OCI-LY7 (cell line): ENCODE results near the gene TNS1. TPM values are rescaled to one million over a fixed set of nuclear protein-coding genes. Genes with fewer than 3 reads are reported as not detected.

Source experiments
- BruUV-seq: library from RNA; stranded (reverse); fragments of 400-500 nt; replicated peaks from 2 replicates; lab custom pipeline; 2021; lab: Mats Ljungman, UMichigan
- CTCF ChIA-PET: fragments of 300-600 bp; sonication (Branson Sonifier 250); formaldehyde crosslinking; loops from one replicate; lab custom pipeline; 2022; ENCODE audit warnings: antibody characterized with exemption; ENCODE audit not compliant: unreplicated experiment; lab: Charles Lee
- POLR2A ChIA-PET: fragments of 300-600 bp; sonication (Branson Sonifier 250); formaldehyde crosslinking; loops from one replicate; lab custom pipeline; 2022; ENCODE audit warnings: antibody characterized with exemption; lab: Charles Lee
- DNase-seq: peaks from one replicate; pipeline ENCODE4 v3.0.0-alpha.2; 2015; ENCODE audit warnings: low spot score
- H2AFZ ChIP-seq: fragments of 200-600 bp; sonication (generic), shearing (Covaris generic); 2 replicates; pipeline ENCODE4 v1.6.1; 2014; ENCODE audit warnings: mild to moderate bottlenecking, antibody characterized with exemption, low read length, moderate library complexity
- H3K27ac ChIP-seq: fragments of 200-600 bp; sonication (generic); 2 replicates; pipeline ENCODE4 v1.5.1; 2014; ENCODE audit warnings: mixed run types, low read depth, mild to moderate bottlenecking, moderate library complexity, low read length, inconsistent platforms; ENCODE audit not compliant: poor library complexity, severe bottlenecking
- H3K36me3 ChIP-seq: fragments of 200-600 bp; sonication (generic); 2 replicates; pipeline ENCODE4 v1.6.1; 2014; ENCODE audit warnings: mild to moderate bottlenecking, antibody characterized with exemption, low read length, moderate library complexity, mixed read lengths; ENCODE audit not compliant: insufficient read depth
- H3K4me1 ChIP-seq: fragments of 200-600 bp; sonication (generic); 2 replicates; pipeline ENCODE4 v1.5.1; 2014; ENCODE audit warnings: mild to moderate bottlenecking, low read length; ENCODE audit not compliant: insufficient read depth, poor library complexity, severe bottlenecking
- H3K4me2 ChIP-seq: fragments of 200-600 bp; sonication (generic); 2 replicates; pipeline ENCODE4 v1.6.1; 2014; ENCODE audit warnings: mild to moderate bottlenecking, low read length
- H3K4me3 ChIP-seq: fragments of 200-600 bp; sonication (generic); 2 replicates; pipeline ENCODE4 v1.5.1; 2014; ENCODE audit warnings: mild to moderate bottlenecking, low read depth, low read length; ENCODE audit not compliant: poor library complexity, severe bottlenecking
- H3K79me2 ChIP-seq: fragments of 200-600 bp; sonication (generic); 2 replicates; pipeline ENCODE4 v1.6.1; 2016; ENCODE audit warnings: low read depth, mild to moderate bottlenecking, low read length, moderate library complexity, mixed read lengths; ENCODE audit not compliant: insufficient read depth
- H3K9me2 ChIP-seq: fragments of 200-600 bp; sonication (generic); 2 replicates; pipeline ENCODE4 v1.6.1; 2016; ENCODE audit warnings: mild to moderate bottlenecking, low read length, mixed read lengths; ENCODE audit not compliant: insufficient read depth
- H3K9me3 ChIP-seq: fragments of 200-600 bp; sonication (generic); 2 replicates; pipeline ENCODE4 v1.6.1; 2014; ENCODE audit warnings: mild to moderate bottlenecking, mixed run types, low read length, mixed read lengths
- H4K20me1 ChIP-seq: fragments of 200-600 bp; sonication (generic); 2 replicates; pipeline ENCODE4 v1.6.1; 2014; ENCODE audit warnings: mild to moderate bottlenecking, antibody characterized with exemption, low read length, moderate library complexity, mixed read lengths; ENCODE audit not compliant: insufficient read depth
- EZH2phosphoT487 ChIP-seq: fragments of 200-600 bp; sonication (generic); IDR thresholded peaks from 2 replicates; pipeline ENCODE4 v1.6.1; 2018; ENCODE audit warnings: low read depth, borderline replicate concordance, mild to moderate bottlenecking, mixed run types, antibody characterized with exemption, low read length, moderate library complexity, mixed read lengths
- intact Hi-C: fragments of 100-400 bp; cut with micrococcal nuclease; formaldehyde crosslinking; loops from one replicate; pipeline ENCODE4 v1.10.0; 2022; ENCODE audit not compliant: unreplicated experiment
- total RNA-seq, 2 experiments: library from RNA; depleted of rRNA in 1 of 2; stranded (reverse); fragments of >200 nt in 1 of 2; shearing (Covaris generic) in 1 of 2; gene quantifications; 2 replicates each; pipeline ENCODE4 v1.2.3, GENCODE V29; 2014 to 2022
- TF ChIP-seq, protein P1 (sequence below): fragments of 200-600 bp; sonication (generic); conservative IDR thresholded peaks from 2 replicates; pipeline ENCODE4 v1.5.1; 2014; ENCODE audit warnings: mild to moderate bottlenecking, antibody characterized with exemption, low read length, moderate library complexity, mixed read lengths

Gene TNS1
- total RNA-seq, 2 experiments from 2014 or later, result not detected

DNA sequence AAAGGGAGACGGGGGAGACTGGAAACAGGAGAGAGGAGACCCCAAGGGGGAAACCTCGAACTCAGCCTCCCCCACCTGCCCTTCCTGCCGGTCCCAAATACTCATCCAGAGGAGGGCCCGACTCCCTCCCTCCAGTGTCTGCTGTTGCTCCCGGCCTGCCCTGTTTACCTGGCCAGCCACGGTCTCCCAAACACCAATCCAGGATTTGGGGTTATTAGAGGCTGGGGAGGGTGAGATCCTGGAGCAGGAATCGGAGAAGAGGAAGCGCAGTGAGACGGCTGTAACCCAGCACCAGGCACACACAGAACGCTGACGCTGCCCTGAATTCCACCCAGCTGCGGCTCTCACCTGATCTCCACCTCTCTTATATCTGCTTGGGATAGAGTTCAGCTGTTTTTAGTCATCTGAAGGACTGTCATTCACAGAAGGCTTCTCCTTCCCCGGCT, 213.0 kb downstream of the TNS1 start:
- Histone ChIP-seq H3K4me3 (no peak overlapping the region), H3K4me2 (no peak overlapping the region; the same call in 1 of the 2 replicates), H3K79me2 (no peaks in the 10 kb centered on the region), H3K4me1 (no peaks in the 10 kb centered on the region), H3K36me3 (no peaks in the 10 kb centered on the region), H3K9me3 (no peaks in the 10 kb centered on the region), H4K20me1 (no peaks in the 10 kb centered on the region), H3K27ac (no peak overlapping the region), H3K9me2 (no peaks in the 10 kb centered on the region), H2AFZ (peak overlapping the region; percentile 6; the same call in 1 of the 2 replicates)
- ChIA-PET CTCF (interaction anchor here (1.6 kb wide), 1 partner anchor 97 kb away, joined by 4 read pairs; no protein-coding TSS in a partner anchor), POLR2A (interaction anchor here (0.5 kb wide), 1 partner anchor 1454 kb away, joined by 3 read pairs; no protein-coding TSS in a partner anchor)
- DNase-seq, result no peak
- intact Hi-C loops, result loop anchor here (1.0 to 2.0 kb wide), 3 partner anchors 97 to 279 kb away; partner anchors contain the start of gene RUFY4
- no TSS peak for BruUV-seq
- TF ChIP-seq EZH2phosphoT487, result no peak
- TF ChIP-seq, protein P1, sequence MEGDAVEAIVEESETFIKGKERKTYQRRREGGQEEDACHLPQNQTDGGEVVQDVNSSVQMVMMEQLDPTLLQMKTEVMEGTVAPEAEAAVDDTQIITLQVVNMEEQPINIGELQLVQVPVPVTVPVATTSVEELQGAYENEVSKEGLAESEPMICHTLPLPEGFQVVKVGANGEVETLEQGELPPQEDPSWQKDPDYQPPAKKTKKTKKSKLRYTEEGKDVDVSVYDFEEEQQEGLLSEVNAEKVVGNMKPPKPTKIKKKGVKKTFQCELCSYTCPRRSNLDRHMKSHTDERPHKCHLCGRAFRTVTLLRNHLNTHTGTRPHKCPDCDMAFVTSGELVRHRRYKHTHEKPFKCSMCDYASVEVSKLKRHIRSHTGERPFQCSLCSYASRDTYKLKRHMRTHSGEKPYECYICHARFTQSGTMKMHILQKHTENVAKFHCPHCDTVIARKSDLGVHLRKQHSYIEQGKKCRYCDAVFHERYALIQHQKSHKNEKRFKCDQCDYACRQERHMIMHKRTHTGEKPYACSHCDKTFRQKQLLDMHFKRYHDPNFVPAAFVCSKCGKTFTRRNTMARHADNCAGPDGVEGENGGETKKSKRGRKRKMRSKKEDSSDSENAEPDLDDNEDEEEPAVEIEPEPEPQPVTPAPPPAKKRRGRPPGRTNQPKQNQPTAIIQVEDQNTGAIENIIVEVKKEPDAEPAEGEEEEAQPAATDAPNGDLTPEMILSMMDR, result no peak

GRCh38 chr2:217789003-217789735, 213.6 kb downstream of the TNS1 start:
- Histone ChIP-seq H3K9me2 (no peaks in the 10 kb centered on the region), H3K27ac (no peak overlapping the region), H4K20me1 (no peaks in the 10 kb centered on the region), H3K4me3 (no peak overlapping the region), H3K4me1 (no peaks in the 10 kb centered on the region), H3K4me2 (no peak overlapping the region), H3K79me2 (no peaks in the 10 kb centered on the region), H3K9me3 (no peaks in the 10 kb centered on the region), H2AFZ (no peak overlapping the region), H3K36me3 (no peaks in the 10 kb centered on the region)
- TF ChIP-seq, protein P1, result peak; percentile 96
- no peak for TF ChIP-seq EZH2phosphoT487
- BruUV-seq, result no TSS peak
- ChIA-PET CTCF (interaction anchor here (1.6 kb wide), 1 partner anchor 98 kb away, joined by 4 read pairs; no protein-coding TSS in a partner anchor), POLR2A (interaction anchor here (0.5 kb wide), 1 partner anchor 1453 kb away, joined by 3 read pairs; no protein-coding TSS in a partner anchor)
- DNase-seq, result peak; percentile 49
- intact Hi-C loops, result loop anchor here (1.0 to 2.0 kb wide), 3 partner anchors 97 to 280 kb away; partner anchors contain the start of gene RUFY4

DNA sequence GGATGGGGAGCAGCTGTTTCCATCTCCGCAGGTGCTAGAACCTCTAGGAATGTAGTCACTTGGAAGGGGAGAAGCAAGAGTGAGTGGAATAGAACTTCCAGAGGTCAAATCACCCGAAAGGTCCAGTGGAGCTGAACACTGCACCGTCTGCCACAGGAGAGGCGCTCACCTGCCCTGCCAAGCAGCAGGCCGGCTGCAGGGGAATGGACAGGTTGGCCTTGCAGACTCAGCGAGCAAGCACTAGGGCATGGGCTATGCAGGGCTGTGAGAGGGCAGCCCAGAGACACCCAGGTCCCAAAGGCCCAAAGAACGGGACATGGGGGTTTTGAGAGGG, 214.2 kb downstream of the TNS1 start:
- H3K36me3 ChIP-seq, result no peaks in the 10 kb centered on the region
- H3K4me3 ChIP-seq, result no peak overlapping the region
- intact Hi-C loops, result loop anchor here (1.0 to 2.0 kb wide), 3 partner anchors 98 to 280 kb away; partner anchors contain the start of gene RUFY4
- H3K4me2 ChIP-seq, result no peak overlapping the region
- no peak overlapping the region for H3K27ac ChIP-seq
- no peaks in the 10 kb centered on the region for H3K9me2 ChIP-seq
- no TSS peak for BruUV-seq
- TF ChIP-seq, protein P1, result no peak
- no peak for TF ChIP-seq EZH2phosphoT487
- no peak overlapping the region for H2AFZ ChIP-seq
- ChIA-PET POLR2A (no interaction called here), CTCF (interaction anchor here (1.6 kb wide), 1 partner anchor 98 kb away, joined by 4 read pairs; no protein-coding TSS in a partner anchor)
- DNase-seq, result no peak
- H3K9me3 ChIP-seq, result no peaks in the 10 kb centered on the region
- no peaks in the 10 kb centered on the region for H3K4me1 ChIP-seq
- H3K79me2 ChIP-seq, result no peaks in the 10 kb centered on the region
- H4K20me1 ChIP-seq, result no peaks in the 10 kb centered on the region
